ENCODE results near the gene DMD.

DNA sequence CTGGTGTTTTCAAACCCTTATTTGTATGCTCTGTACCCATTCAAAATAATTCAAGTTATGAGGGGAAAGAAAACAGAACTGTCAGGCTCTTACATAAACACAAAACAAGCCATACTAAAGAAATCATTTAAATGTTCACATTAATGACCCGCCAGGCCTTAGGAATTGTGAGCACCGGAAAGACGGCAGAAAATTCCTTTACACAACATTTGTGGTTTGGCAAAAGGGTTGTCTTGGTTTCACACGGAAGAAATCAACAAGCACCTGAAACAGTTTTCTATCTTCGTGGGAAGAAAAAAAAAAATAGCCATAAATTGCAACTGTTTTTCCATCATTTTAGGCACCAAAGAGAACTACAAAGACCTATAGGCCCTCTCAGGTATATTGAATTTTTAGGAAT, 1951.0 kb downstream of the DMD start:
- TF ChIP-seq, protein P1, sequence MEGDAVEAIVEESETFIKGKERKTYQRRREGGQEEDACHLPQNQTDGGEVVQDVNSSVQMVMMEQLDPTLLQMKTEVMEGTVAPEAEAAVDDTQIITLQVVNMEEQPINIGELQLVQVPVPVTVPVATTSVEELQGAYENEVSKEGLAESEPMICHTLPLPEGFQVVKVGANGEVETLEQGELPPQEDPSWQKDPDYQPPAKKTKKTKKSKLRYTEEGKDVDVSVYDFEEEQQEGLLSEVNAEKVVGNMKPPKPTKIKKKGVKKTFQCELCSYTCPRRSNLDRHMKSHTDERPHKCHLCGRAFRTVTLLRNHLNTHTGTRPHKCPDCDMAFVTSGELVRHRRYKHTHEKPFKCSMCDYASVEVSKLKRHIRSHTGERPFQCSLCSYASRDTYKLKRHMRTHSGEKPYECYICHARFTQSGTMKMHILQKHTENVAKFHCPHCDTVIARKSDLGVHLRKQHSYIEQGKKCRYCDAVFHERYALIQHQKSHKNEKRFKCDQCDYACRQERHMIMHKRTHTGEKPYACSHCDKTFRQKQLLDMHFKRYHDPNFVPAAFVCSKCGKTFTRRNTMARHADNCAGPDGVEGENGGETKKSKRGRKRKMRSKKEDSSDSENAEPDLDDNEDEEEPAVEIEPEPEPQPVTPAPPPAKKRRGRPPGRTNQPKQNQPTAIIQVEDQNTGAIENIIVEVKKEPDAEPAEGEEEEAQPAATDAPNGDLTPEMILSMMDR (IDR thresholded peaks at IDR 0.05) = no peak
- no peak for TF ChIP-seq POLR2A (IDR thresholded peaks at IDR 0.05)
- no peak for TF ChIP-seq POLR2AphosphoS5 (IDR thresholded peaks at IDR 0.05)
- TF ChIP-seq EP300 (IDR thresholded peaks at IDR 0.05) = no peak

All from sigmoid colon (tissue), 4 donors.